Middle frontal gyrus (tissue), 1 donor: ENCODE data around the gene STARD7.
"Not testable (repeated sequence)": the region's sequence is repeated elsewhere in the genome, so short reads cannot be mapped to it uniquely, and the experiment has no call there.

Source experiments
- DNase-seq: peaks from one replicate; pipeline ENCODE4 v3.0.0-alpha.2; 2015; ENCODE audit warnings: low spot score; ENCODE audit errors: extremely low spot score

The STARD7 gene

DNA sequence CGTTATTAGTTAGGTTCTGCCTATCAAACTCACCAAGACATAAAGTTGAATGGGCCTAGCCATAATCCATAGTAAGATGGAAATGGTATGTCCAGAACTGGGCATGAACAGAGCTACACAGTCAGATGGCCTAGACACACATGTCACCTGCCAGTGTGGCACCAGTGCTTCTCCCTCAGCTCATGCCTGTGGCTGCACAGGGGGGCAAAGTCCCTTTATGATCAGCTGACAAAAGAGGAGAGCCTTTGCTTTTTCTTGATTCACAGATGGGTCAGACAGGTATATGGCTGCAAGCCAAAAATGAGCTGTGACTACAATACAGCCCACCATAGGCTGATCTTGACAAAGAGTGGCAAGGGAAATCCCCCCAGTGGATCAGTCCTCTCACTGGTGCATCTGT lies 28.3 kb upstream of the STARD7 start:
- DNase-seq, result no peak

DNA sequence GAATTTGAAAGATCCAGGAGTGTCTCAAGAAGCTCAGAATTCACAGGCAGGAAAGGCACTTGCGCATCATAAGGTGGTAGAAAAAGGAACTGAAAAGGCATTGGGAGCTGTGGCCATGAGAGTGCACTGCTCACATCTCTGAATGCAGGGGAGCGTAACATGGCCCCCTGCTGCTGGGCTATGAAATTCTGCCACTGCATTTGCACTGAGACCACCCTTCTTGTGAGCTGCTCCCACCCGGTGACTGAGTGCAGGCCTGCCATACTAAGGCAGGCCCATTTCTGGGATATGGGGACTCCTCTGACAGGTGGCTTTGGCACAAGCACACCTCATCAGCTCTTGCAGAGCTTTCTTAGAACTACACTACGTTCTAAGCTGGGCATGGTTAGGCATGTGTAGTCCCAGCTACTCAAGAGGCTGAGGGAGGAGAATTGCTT lies 25.3 kb upstream of the STARD7 start:
- no peak for DNase-seq

DNA sequence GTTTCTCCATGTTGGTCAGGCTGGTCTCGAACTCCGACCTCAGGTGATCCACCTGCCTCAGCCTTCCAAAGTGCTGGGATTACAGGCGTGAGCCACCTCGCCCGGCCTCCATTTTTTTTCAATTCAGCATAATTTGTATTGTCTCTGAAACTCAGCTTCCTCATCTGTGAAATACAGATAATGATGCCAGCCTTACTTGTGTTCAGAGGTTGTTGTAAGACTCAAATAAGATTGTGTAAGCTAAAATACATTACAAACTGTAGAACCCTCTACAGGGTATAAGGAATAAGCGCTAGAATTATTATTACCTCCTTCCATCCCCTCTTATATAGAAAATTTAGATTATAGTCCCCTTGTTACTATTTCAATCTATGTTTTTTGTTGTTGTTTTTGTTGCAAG lies 24.8 kb upstream of the STARD7 start:
- no peak for DNase-seq

DNA sequence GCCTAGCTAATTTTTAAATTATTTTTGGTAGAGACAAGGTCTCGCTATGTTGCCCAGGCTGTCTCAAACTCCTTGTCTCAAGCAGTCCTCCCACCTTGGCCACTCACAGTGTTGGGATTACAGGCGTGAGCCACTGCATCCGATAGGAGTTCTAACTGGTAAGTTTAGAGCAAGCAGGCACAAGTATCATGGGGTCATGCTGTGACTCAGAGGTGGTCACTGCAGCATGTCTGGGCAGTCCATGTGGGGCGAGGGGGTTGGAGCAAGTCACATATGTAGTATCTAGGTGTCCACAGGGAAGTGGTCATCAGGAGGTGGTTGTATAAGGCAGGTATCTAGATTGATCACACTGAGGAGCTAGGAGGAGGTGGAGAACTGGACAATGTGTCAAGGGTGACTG lies 22.7 kb upstream of the STARD7 start:
- DNase-seq, result no peak

DNA sequence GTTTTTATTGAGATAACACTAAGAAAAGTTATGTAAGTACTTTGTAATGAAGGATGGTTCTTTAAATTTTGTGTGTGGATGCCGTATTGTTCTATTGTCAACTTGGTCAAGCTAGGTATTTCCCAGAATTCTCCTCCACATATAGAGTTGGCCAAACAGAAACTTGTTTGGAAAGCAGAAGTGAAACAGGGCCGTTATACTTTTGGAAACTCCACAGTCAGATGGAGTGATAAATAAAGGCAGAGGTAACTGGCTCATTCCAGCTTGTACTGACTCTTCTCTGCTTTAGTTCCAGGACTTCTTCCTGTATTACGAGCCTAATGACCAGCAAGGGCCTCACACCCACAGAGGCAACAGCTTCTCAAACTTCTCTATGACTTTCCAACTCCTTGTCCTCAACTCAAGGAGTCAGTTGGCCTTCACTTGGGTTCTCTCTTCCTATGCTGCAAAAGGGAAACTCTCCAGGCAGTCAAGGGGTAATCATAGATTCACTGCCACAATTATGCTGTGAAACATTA lies 16.4 kb upstream of the STARD7 start:
- DNase-seq, result no peak

DNA sequence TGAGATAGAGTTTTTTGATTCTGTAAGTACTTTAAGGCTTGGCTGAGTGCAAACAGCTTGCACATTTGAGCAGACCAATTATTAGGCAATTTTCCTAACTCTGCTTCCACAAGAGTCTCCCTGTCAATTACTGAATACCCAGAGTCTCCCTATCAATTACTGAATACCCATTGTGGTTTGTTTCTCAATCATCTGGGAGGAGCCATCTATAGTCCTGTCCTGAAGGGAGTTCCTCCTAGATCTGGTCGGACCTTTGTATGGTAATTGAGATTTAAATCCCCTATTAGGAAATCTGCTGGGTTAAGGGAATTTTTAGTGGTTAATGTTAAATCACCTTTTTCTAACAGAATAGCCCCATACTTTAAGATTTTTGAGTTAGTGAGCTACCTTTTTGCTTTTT lies 12.5 kb upstream of the STARD7 start:
- DNase-seq, result not testable (repeated sequence)

DNA sequence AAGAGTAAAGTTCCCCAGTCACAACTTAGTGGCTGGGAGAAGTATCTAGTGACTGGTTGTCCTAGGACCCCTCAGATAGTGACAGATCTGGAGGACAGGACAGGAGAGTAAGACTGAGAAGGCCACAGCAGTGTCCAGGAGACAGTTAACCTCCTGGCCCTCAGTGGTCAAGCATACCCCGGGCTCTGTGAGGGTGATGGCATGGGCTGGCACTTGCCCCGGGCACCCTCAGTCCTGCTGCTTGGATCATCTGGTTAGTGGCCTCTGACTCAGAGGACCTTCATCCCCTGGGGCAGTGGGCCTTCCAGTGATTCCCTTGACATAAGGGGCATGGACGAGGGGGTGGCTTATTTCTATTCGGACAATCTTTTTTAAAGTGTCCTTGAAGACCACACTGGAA lies 11.3 kb upstream of the STARD7 start:
- DNase-seq, result not testable (repeated sequence)

DNA sequence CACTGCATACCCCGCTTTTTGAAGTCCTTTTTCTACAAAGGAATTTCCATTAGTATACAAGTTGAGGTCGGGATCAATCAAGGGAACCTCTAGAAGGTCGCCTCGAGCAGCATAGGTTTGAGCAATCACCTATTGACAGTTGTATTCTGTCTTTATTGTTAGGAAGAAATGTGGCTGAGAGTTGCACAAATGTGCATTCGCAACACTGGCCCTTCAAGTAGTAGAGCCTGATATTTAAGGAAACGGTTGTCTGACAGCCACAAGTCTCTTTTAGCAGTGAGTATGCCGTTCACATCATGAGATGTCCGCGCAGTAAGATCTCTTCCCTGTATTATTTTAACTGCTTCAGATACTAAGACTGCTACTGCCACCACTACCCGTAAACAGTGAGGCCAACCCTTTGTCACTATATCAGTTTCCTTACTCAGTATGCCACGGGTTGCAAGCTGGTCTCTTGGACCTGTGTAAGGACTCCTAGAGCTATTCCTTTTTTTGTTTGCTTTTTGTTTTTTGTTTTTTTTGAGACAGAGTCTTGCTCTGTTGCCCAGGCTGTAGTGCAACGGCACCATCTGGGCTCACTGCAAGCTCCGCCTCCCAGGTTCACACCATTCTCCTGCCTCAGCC lies 10.0 kb upstream of the STARD7 start:
- DNase-seq, result no peak

DNA sequence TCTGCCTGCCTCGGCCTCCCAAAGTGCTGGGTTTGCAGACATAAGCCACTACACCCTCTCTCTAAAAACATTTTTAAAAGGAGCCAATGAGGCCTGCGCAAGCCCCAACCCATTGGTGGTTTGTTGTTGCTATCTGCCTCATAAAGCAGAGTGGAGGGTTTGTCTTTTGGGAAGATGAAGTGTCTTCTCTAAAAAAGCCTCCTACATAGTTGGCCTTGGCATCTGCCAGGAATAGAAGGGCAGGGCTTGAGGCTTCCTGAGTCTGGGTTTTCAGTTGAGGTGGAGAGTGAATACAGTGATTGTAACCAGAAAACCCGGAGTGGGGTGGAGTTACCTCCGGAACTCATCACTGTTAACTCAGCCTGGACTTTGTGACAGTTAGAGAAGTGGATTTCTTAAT lies 5.9 kb upstream of the STARD7 start:
- no peak for DNase-seq

DNA sequence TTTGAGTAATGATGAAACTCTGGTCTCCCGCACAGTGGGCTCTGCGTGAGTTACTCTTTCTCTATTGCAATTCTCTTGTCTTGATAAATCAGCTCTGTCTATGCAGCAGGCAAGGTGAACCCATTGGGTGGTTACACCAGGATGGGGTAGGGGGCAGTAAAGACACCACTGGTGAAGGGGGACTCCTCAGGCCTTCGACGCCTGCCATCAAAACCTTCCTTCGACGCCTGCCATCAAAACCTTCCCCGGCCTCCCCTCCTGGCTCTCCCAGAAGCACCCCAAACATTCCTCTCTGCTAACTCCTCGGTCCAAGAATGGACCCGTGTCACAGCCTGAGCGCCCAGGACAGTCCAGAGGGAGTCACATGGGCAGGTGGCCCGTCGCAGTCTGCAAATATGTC lies 4.8 kb upstream of the STARD7 start:
- no peak for DNase-seq

DNA sequence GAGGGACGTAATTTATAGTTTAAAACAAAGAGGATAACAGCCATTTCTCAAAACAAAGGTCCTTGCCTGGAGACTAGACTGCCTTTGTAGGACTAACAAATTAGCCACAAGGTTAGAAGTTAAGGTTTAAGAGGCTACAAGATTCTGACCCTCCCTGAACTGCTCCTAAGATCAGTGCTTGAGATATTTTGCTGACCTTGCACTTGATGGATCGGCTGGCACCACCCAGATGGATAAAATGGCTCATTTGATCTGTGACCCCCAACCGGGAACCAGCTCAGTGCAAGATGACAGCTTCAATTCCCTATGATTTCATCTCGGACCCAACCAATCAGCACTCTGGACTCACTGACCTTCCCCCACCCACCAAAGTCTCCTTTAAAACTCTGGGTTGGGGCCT lies 3.7 kb upstream of the STARD7 start:
- no peak for DNase-seq

DNA sequence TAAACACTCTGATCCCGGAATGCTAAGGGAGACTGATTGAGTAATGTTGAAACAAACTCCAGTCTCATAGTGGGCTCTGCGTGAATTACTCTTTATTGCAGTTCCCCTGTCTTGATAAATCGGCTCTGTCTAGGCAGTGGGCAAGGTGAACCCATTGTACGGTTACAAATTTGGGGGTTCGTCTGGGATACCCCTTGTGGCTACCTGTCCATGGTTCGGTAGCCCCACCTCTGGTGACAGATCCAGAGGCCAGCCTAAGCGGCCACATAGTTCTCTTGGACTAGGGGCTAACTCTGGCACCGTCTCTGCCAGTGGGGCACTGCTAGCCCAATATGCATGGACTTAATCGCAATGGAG lies 1.1 kb upstream of the STARD7 start:
- no peak for DNase-seq

DNA sequence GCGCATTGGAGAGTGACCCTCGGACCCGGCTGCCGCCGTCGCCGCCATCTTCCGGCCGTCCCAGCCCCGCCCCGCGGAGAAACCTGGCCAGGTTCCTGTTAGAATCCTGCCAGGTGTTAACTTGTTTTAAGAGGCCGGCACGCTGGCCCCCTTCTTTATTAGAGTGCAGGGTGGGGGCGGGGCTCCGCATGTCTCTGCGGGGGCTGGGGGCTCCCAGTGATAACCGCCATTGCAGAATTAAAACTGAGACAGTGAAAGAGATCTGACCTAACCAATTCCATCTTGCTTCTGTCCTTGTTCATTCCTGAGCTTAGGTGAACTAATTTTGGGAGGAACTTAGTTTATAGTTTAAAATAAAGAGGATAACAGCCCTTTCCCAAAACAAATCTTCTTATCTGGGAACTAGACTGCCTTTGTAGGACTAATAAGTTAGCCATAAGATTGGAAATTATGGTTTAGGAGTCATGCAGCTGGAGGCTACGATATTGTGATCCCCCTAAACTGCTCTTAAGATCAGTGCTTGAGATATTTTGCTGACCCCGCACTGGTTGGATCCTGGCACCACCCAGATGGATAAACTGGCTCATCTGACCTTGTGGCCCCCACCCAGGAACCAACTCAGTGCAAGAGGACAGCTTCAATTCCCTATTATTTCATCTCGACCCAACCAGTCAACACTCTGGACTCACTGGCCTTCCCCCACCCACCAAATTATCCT lies 543 bp upstream of the STARD7 start:
- DNase-seq, result no peak

DNA sequence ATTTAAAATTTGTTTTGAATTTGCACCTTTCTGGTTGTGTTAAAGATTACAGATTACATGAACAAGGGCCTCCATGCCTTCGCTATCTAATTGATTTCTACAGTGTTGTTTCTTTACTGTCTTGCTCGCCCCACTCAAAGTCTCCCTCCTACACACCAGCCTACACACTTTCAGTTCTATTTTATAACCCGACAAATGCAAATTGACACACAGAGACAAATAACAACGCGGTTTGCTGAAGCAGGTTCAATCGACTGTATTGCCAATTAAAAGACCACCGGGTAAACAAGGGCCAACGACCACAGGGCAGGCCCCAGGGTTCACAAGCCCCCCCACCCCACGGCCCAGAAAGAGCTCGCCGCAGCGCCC lies 869 bp downstream of the STARD7 start:
- no peak for DNase-seq

DNA sequence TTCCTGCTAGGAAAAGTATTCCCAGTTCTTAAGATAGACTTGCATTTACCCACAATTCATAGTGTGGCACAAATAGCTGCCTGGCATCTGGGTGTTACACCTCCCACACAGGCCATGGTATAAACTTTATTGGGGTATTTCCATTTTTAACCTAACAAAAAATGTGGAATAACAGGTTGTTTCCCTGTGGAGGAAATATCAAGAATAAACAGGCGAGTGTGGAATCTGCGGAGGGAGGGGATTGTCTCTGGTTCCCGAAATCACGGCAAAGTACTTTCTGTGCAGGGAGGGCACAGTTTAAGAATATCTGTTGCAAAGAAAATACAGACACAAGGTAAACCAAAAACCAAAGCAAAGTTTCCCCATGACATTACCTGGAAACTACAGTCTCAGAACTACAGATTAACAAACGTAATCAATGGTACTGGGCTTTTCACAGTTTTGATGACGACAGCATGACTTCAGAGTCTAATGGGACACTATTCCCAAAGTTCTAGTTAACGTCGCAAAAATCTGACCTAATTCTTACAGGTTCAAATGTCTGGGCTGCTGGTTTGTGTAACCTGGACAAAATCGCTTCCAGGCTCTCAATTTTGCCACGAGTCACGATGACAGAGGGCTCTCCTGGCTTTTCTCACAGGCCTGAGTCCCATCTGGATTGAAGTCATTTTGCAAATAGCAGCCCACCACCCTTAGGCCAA lies 1.4 kb downstream of the STARD7 start:
- DNase-seq, result no peak

DNA sequence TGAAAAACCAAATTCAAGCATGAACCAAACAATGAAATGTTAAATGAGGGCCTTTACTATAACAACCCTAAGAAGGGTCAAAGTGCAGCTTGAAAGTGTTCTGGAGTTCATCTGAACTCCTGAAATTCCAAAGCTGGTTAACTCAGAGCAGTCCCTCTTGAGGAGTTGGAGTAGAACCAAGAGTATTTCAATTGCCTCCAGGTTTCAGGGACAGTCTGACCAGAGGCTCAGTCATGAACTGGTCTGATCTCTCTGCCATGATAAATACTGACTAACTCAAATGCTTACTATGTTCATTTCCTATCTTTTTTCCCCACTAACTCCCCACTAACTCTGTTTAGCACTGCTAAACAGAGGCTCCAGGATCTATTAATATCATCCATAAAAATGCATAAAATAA lies 2.7 kb downstream of the STARD7 start:
- DNase-seq, result no peak

DNA sequence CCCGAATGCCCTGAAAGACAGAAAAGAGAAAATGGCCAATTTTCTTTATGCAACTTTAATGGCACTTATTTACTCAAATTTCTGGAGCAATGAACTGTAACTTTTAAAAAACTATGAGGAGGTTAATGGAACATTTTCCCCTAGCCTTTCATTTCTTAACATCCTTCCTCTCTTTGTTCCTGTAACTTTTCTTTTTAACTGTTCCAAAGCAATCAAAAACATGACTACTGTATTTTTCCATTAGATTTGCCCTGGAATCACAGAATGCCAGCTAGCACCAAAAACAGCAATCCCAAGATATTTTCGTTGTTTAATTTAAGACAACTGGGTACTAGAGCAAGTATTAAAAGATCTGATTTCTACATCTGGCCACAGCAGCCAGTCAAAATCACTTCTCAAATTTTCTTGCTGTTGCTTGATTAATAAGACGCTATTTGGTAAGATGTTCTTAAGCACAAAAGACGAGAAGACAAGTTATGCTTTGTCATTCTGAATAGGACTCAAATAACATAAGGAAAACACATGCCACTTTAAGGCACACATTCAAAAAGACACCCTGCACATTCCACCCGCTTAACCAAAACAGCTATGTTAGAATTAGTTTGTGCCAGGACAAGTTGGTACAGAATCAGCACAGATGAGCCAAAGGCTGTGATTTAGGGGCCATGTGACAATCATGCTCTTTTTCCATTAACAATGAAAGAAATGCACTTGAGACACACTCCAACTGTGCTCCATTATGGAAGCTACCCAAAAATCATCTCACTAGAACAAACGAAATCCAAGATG lies 3.6 kb downstream of the STARD7 start:
- peak; percentile 58 for DNase-seq

DNA sequence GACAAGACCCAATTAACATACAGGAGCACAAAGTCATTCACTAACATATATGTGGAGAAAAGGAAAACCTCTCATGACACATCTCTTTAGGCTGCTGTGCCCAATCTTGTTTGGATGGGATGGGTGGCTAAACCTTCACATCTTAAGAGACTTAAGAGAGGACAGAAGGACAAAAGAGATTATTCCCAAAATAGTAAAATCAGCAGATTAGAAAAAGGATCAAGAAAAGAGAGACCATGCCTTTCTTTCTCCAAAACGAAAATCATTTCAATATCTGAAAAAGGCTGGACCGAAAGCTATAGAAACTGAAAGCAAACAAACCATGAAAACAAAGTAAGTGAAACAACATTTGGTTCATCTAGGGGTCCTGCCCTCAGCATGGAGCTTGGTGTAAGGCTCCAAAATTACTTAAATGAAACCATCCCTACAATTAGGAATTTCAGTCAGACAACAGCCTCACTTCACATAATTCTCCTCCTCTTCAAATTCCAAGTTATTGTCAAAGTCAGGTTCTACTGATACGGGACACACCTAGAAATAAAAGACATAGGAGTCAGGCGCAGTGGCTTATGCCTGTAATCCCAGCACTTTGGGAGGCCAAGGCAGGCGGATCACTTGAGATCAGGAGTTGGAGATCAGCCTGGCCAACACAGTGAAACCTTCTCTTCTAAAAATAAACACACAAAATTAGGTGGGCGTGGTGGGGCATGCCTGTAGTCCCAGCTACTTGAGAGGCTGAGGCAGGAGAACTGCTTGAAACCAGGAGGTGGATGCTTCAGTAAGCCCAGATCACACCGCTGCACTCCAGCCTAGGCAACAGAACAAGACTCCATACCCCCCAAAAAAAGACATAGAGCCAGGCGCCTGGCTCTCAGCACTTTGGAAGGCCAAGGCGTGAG lies 5.2 kb downstream of the STARD7 start:
- no peak for DNase-seq

DNA sequence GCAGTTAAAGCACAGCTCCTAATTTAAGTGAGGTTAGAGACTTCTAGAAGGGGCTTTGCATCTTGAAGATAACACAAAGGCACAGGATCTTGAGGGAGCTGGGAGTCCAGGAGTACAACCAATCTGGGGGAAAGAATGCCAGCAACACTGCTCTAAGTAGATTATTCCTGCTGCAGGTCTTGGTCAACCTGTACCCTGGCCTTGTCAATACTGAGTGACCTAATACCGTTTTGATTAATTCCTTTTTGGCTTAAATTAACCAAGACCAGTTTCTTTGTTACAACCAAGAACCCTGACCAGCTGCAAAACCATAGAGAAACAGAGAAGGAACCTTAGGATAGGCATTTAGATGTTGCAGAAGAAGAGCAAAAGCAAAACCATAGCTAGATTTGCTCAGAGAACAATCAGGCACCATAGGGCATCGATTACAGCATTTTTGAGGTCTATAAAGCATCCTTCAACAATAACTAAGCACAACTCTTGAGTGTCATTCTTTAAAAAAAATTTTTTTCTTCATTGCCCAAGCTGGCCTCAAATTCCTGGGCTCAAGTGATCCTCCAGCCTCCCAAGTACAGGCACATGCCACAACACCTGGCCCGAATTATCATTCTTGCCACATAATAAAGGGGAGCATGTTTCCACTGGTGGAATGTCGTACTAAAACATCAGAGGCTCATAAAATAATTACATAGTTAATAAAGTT lies 6.3 kb downstream of the STARD7 start:
- DNase-seq, result no peak

DNA sequence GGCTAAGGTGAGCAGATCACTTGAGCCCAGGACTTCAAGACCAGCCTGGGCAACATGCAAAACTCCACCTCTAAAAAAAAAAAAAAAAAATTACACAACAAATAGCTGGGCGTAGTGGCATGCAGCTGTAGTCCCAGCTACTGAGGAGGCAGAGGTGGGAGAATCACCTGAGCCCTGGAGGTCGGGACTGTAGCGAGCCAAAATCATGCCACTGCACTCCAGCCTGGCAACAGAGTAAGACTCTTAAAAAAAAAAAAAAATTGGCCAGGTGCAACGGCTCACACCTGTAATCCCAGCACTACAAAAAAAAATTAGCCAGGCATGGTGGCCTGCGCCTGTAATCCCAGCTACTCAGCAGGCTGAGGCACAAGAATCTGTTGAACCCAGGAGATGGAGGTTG lies 7.3 kb downstream of the STARD7 start:
- no peak for DNase-seq
